DOHH2 (cell line): ENCODE data around the gene PLEKHA3.

Experiments
- CTCF ChIP-seq: fragments of 200-600 bp; sonication (generic); IDR thresholded peaks from one replicate; pipeline ENCODE4 v1.5.1; 2014; ENCODE audit warnings: antibody characterized with exemption, mild to moderate bottlenecking, low read depth, low read length; ENCODE audit not compliant: poor library complexity, severe bottlenecking
- EZH2phosphoT487 ChIP-seq: fragments of 200-600 bp; sonication (generic); IDR thresholded peaks from 2 replicates; pipeline ENCODE4 v1.6.1; 2017; ENCODE audit warnings: borderline replicate concordance, mild to moderate bottlenecking, antibody characterized with exemption, low read length, moderate library complexity, mixed read lengths

- TF ChIP-seq CTCF (no peak), EZH2phosphoT487 (no peak)
Observed at GRCh38 chr2:178457390-178457886, 22.8 kb upstream of the PLEKHA3 start.
